Right lobe of liver (tissue), 4 donors: ENCODE results near the gene MBD6.

Experiments
- CTCF ChIP-seq, 4 donors: fragments of 200-600 bp in 3 of 4; fragments of 450-650 bp in 1 of 4; IDR thresholded peaks; one replicate each; pipeline versions ENCODE4 v1.5.1 to v1.8.0; 2016 to 2022; ENCODE audit warnings: antibody characterized with exemption in 4 of 4, mild to moderate bottlenecking in 2 of 4
- POLR2A ChIP-seq: fragments of 450-650 bp; IDR thresholded peaks from one replicate; pipeline ENCODE4 v1.6.1; 2017; ENCODE audit warnings: antibody characterized with exemption, mild to moderate bottlenecking
- donor health status: DM: no; HTN: no; CAD: no.
- donor health status: DM: no; HTN: no; CAD: no.
- donor health status: DM: no; HTN: yes; CAD: no.

GRCh38 chr12:57550641-57551549, 28.3 kb downstream of the MBD6 start:
- TF ChIP-seq CTCF (IDR thresholded peaks at IDR 0.05) (no peak), POLR2A (no peak)
